ENCODE measurements around the gene NOD1.

NOD1 gene

GRCh38 chr7:30470771-30471170 lies 7.8 kb downstream of the NOD1 start:
- H3K27ac ChIP-seq, result peak overlapping the region; percentile 23
- CTCF ChIA-PET, result no interaction called here
- TF ChIP-seq CTCF (conservative IDR thresholded peaks at IDR 0.05; ENCODE audit: low read depth), result no peak
- POLR2A ChIA-PET (ENCODE audit: low non-redundant PET), result no interaction called here
- DNase-seq (ENCODE audit: low spot score), result no peak

- ChIA-PET CTCF (interaction anchor here (0.6 kb wide), 1 partner anchor 185 kb away, joined by 3 read pairs; no protein-coding TSS in a partner anchor), POLR2A (ENCODE audit: low non-redundant PET) (no interaction called here)
- H3K27ac ChIP-seq, result no peak overlapping the region
- TF ChIP-seq CTCF (conservative IDR thresholded peaks at IDR 0.05; ENCODE audit: low read depth), result no peak
- DNase-seq (ENCODE audit: low spot score), result no peak
Observed at GRCh38 chr7:30470163-30470770, 8.3 kb downstream of the NOD1 start.

GRCh38 chr7:30469303-30469702 lies 9.3 kb downstream of the NOD1 start:
- no peak for TF ChIP-seq CTCF (conservative IDR thresholded peaks at IDR 0.05; ENCODE audit: low read depth)
- DNase-seq (ENCODE audit: low spot score), result peak; percentile 51
- CTCF ChIA-PET, result interaction anchor here (0.6 kb wide), 1 partner anchor 184 kb away, joined by 3 read pairs; no protein-coding TSS in a partner anchor
- H3K27ac ChIP-seq, result peak overlapping the region; percentile 64
- POLR2A ChIA-PET (ENCODE audit: low non-redundant PET), result no interaction called here

GRCh38 chr7:30468791-30469190 lies 9.8 kb downstream of the NOD1 start:
- ChIA-PET POLR2A (ENCODE audit: low non-redundant PET) (no interaction called here), CTCF (no interaction called here)
- no peak for DNase-seq (ENCODE audit: low spot score)
- H3K27ac ChIP-seq, result peak overlapping the region; percentile 64; the same call in 1 of the 2 replicates
- TF ChIP-seq CTCF (conservative IDR thresholded peaks at IDR 0.05; ENCODE audit: low read depth), result no peak

GRCh38 chr7:30468041-30468440 lies 10.5 kb downstream of the NOD1 start:
- H3K27ac ChIP-seq, result no peak overlapping the region
- no peak for DNase-seq (ENCODE audit: low spot score)
- TF ChIP-seq CTCF (conservative IDR thresholded peaks at IDR 0.05; ENCODE audit: low read depth), result no peak
- CTCF ChIA-PET, result no interaction called here
- POLR2A ChIA-PET (ENCODE audit: low non-redundant PET), result no interaction called here

GRCh38 chr7:30467271-30467670 lies 11.3 kb downstream of the NOD1 start:
- DNase-seq (ENCODE audit: low spot score), result no peak
- no peak for TF ChIP-seq CTCF (conservative IDR thresholded peaks at IDR 0.05; ENCODE audit: low read depth)
- POLR2A ChIA-PET (ENCODE audit: low non-redundant PET), result no interaction called here
- H3K27ac ChIP-seq, result no peak overlapping the region
- CTCF ChIA-PET, result no interaction called here
